Stimulated activated CD8-positive, alpha-beta memory T cell treated with anti-CD3 and anti-CD28 coated beads, Interleukin-7, amount 100 ng/mL, for 1 hour (primary cell): ENCODE data around the gene ATP2A2.
A peak's percentile ranks its signal among the peaks of the same experiment; 100 is the strongest.
"Not testable (repeated sequence)": the region's sequence is repeated elsewhere in the genome, so short reads cannot be mapped to it uniquely, and the experiment has no call there.

Experiments
- DNase-seq, 2 donors: peaks; one replicate each; pipeline ENCODE4 v3.0.0-alpha.2; 2020; ENCODE audit warnings: low read depth in 2 of 2

ATP2A2 gene

GRCh38 chr12:110343114-110343513 lies 62.1 kb downstream of the ATP2A2 start:
- no peak for DNase-seq

GRCh38 chr12:110343736-110344555 lies 62.9 kb downstream of the ATP2A2 start:
- DNase-seq = no peak

- no peak for DNase-seq
Observed at GRCh38 chr12:110344657-110345056, 63.6 kb downstream of the ATP2A2 start.

GRCh38 chr12:110345176-110345661 lies 64.2 kb downstream of the ATP2A2 start:
- no peak for DNase-seq

GRCh38 chr12:110345963-110346362 lies 64.9 kb downstream of the ATP2A2 start:
- DNase-seq = no peak

GRCh38 chr12:110347767-110348166 lies 66.7 kb downstream of the ATP2A2 start:
- DNase-seq = no peak

GRCh38 chr12:110348431-110349059 lies 67.5 kb downstream of the ATP2A2 start:
- no peak for DNase-seq

GRCh38 chr12:110349096-110349495 lies 68.0 kb downstream of the ATP2A2 start:
- DNase-seq = no peak

- peak in 1 of 2 donors; percentile 12 for DNase-seq
Observed at GRCh38 chr12:110349514-110350151, 68.6 kb downstream of the ATP2A2 start.

- DNase-seq = no peak
Observed at GRCh38 chr12:110351119-110351518, 70.1 kb downstream of the ATP2A2 start.

- no peak for DNase-seq
Observed at GRCh38 chr12:110352401-110352800, 71.4 kb downstream of the ATP2A2 start.

GRCh38 chr12:110353211-110353965 lies 72.3 kb downstream of the ATP2A2 start:
- no peak for DNase-seq

- no peak for DNase-seq
Observed at GRCh38 chr12:110354172-110354780, 73.2 kb downstream of the ATP2A2 start.

GRCh38 chr12:110355073-110355472 lies 74.0 kb downstream of the ATP2A2 start:
- no peak for DNase-seq

GRCh38 chr12:110358384-110359097 lies 77.5 kb downstream of the ATP2A2 start:
- not testable (repeated sequence) for DNase-seq

- DNase-seq = no peak
Observed at GRCh38 chr12:110361216-110361615, 80.2 kb downstream of the ATP2A2 start.

- no peak for DNase-seq
Observed at GRCh38 chr12:110365489-110366320, 84.7 kb downstream of the ATP2A2 start.

GRCh38 chr12:110366321-110367142 lies 85.5 kb downstream of the ATP2A2 start:
- DNase-seq = no peak
